Stomach smooth muscle (tissue), 2 donors: Measurements from ENCODE around the gene MT1X.

ENCODE experiments used
- H3K27ac ChIP-seq: one replicate; pipeline ENCODE4 v1.7.0; 2013; ENCODE audit warnings: mild to moderate bottlenecking, low read length, inconsistent platforms
- H3K27me3 ChIP-seq, 2 donors: one replicate each; pipeline ENCODE4 v1.7.0; 2013; ENCODE audit warnings: low read length in 2 of 2; ENCODE audit not compliant: insufficient read depth in 2 of 2, control insufficient read depth in 1 of 2
- H3K36me3 ChIP-seq, 2 donors: one replicate each; pipeline ENCODE4 v1.7.0; 2013; ENCODE audit warnings: low read length in 2 of 2; ENCODE audit not compliant: control insufficient read depth in 2 of 2, insufficient read depth in 2 of 2
- H3K4me1 ChIP-seq: one replicate; pipeline ENCODE4 v1.7.0; 2013; ENCODE audit warnings: low read length; ENCODE audit not compliant: control insufficient read depth, insufficient read depth
- H3K4me3 ChIP-seq, 2 donors: one replicate each; pipeline ENCODE4 v1.7.0; 2013; ENCODE audit warnings: low read length in 2 of 2
- H3K9ac ChIP-seq, 2 donors: one replicate each; pipeline ENCODE4 v1.7.0; 2013; ENCODE audit warnings: low read length in 2 of 2, mild to moderate bottlenecking in 1 of 2
- H3K9me3 ChIP-seq, 2 donors: one replicate each; pipeline ENCODE4 v1.7.0; 2013; ENCODE audit warnings: low read length in 2 of 2; ENCODE audit not compliant: control insufficient read depth in 2 of 2
- donor health status: healthy.
- donor health status: Pancreatic carcinoma.

MT1X gene

DNA sequence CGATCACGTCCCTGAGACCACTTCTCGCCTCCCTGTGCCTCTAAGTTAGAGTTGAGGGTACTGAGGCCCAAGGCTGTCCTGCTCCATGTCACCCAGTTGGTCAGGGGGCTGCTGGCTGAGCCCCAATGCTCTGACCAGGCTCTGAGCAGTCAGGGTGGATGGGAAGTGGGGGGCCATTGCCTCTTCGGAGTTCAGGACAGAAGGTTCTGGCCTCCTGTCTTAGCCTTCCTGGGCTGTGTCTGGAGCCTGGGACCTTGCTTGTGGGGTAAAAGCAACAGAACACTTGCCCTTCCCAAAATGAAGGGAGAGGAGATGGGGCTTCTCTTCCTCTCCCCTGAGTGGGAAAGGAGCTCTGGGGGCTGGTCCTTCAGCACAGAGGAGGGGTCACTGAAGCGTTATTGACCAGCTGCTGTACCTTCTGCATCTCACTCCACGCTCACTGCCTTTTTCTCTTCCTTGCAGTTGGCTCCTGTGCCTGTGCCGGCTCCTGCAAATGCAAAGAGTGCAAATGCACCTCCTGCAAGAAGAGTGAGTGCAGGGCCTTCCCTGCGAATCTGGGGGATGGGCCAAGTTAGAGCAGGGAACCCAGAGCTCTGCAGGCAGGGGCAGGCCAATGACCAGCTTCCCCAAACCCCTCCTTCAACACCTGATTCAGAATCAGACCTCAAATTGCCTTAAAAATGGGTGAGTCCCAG is 580 bp downstream of the MT1X start:
- peaks cover 30% of the 10 kb centered on the region for H3K4me1 ChIP-seq
- peak overlapping the region; percentile 89 to 91 for H3K4me3 ChIP-seq
- H3K27me3 ChIP-seq, result no peaks in the 10 kb centered on the region
- H3K27ac ChIP-seq, result peak overlapping the region; percentile 77
- no peaks in the 10 kb centered on the region for H3K36me3 ChIP-seq
- peak overlapping the region; percentile 93 to 94 for H3K9ac ChIP-seq
- peaks cover 2 to 4% of the 10 kb centered on the region in 2 donors for H3K9me3 ChIP-seq

DNA sequence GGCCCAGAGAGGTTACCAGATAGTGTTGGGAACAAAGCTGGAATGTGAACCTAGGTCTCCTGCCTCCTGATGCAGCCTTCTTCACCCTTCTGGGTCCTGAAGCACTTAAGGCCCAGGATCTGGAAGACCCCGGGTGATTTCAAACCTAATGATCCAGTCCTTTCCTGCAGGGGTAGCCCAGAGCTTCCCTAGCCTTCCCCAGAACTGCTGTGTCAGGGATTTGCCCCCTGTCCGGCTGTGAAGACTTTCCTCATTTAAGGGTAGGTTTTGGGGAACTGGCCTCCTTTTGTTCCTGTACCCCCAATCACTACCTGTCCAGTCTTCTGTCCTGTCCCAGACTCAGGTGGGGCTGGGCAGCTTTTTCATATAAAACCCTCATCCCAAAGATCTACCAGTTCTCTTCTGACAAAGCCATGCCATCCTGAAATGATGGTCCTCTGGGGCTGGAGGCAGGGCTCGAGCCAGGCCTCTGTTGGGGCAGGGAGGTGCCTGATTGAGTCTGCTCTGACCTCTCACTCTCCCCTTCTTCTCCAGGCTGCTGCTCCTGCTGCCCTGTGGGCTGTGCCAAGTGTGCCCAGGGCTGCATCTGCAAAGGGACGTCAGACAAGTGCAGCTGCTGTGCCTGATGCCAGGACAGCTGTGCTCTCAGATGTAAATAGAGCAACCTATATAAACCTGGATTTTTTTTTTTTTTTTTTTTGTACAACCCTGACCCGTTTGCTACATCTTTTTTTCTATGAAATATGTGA is 1.3 kb downstream of the MT1X start:
- Histone ChIP-seq H3K9ac (peak overlapping the region; percentile 93 to 94), H3K9me3 (peaks cover 2 to 4% of the 10 kb centered on the region in 2 donors), H3K27me3 (no peaks in the 10 kb centered on the region), H3K27ac (peak overlapping the region; percentile 77), H3K4me3 (peak overlapping the region; percentile 89 to 91), H3K36me3 (no peaks in the 10 kb centered on the region), H3K4me1 (peaks cover 30% of the 10 kb centered on the region)

DNA sequence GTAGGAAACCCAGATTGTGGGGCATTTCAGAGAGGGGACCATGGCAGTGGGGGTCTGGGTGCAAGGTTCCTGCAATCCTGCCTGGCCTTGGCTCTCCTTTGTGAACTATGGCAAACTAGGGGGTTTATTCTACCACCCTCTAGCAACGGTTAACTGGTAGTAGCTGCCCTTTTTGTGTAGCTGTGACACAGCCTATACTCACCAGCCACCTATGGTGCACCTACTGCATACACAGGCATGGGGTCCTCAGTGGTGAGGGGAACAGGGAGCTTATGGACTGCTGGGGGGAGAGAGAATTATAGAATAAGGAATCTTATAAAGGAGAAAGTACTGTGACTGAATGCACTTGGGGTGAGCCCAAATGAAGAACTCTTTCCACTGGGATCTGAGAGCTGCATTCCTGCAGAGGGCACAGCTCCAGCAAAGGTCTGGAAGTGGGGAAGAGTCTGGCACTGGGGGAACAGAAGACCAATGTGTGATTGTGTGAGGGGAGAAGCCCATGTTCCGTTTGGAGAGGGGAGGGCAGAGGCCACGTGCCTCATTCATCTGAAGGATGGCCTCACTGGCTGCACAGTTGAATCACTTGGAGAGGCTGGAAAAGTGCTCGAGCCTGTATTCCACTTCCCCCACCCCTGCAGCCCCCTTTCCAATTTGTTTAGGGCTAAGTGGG is 2.1 kb downstream of the MT1X start:
- Histone ChIP-seq H3K27me3 (no peaks in the 10 kb centered on the region), H3K27ac (peak overlapping the region; percentile 53), H3K36me3 (no peaks in the 10 kb centered on the region), H3K4me3 (peak overlapping the region in 1 of 2 donors; percentile 29), H3K9me3 (peaks cover 2 to 4% of the 10 kb centered on the region in 2 donors), H3K4me1 (peaks cover 30% of the 10 kb centered on the region), H3K9ac (no peak overlapping the region)

DNA sequence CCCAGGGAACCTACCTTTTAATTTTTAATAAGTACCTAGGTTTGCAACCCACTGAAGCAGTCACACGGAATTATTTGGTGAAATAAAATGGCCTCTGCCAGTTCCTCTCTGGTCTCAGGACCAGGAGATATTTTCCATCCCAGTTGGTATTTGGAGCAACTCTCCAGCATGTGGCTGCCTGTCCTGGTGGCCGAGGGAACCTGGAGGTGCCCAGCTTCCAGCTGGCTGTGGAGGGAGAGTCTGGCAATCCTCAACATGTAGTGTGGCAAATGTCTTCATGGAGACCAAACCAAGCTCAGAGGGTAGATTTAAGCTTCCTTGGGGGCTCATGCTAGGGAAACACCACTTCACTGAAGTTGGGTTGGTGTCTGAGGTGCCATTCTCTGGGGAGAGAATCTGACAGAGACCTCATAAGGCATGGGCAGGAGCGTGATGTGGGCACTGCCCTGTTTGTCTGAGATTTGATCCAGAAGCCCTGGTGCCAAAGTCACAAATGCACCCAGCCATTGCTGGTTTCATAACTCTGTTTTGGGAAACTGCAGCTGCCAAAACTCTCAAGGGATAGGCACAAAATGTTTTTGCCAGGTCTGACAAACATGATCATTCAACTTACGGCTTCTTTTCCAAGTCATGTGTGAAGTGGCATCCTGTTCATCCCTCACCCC is 2.8 kb downstream of the MT1X start:
- Histone ChIP-seq H3K4me3 (peak overlapping the region in 1 of 2 donors; percentile 29), H3K9ac (peak overlapping the region in 1 of 2 donors; percentile 36)

DNA sequence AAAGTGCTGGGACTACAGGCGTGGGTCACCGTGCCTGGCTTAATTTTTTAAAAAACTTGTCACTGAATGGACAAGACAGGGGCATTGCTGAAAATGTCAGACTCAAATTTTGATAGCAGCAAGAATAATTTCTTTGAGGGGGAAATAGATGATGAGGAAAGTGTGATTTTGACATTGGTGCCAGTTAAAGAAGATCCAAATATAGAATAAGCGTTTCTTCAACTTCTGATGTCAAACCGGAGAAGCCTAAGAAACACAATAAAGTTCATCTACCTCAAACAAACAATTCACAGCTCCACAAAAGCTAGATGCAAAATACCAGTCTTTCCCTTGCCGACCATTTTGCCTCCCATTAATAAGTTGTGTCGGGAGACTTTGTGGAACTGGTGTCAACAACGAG is 4.5 kb downstream of the MT1X start:
- Histone ChIP-seq H3K36me3 (no peaks in the 10 kb centered on the region), H3K4me3 (no peak overlapping the region), H3K27me3 (no peaks in the 10 kb centered on the region), H3K9me3 (peaks cover 2 to 4% of the 10 kb centered on the region in 2 donors), H3K9ac (no peak overlapping the region), H3K27ac (no peak overlapping the region), H3K4me1 (peaks cover 28% of the 10 kb centered on the region)

More for the DNA sequence above, 2.8 kb downstream of the MT1X start:
- peak overlapping the region; percentile 53 for H3K27ac ChIP-seq
- peaks cover 2 to 4% of the 10 kb centered on the region in 2 donors for H3K9me3 ChIP-seq
- peaks cover 30% of the 10 kb centered on the region for H3K4me1 ChIP-seq
- H3K27me3 ChIP-seq, result no peaks in the 10 kb centered on the region
- H3K36me3 ChIP-seq, result no peaks in the 10 kb centered on the region

DNA sequence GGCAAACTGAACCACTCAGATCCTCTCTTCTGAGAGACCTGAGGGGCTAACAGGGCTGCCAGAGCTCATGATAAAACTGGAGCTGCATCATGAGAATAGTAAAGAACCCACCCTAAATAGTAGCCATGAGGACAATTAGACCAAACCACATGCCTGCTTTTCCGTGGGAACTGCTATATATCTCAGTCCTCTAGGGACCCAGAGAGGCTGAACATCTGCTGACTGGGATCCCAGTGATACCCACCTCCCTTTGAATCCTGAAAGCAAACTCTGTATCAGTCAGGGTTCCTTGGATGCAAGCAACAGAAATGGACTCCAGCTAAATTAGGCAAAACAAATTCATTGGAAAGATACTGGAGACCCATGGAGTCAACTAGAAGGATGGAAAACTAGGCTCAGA is 6.5 kb downstream of the MT1X start:
- no peak overlapping the region for H3K4me3 ChIP-seq
- no peaks in the 10 kb centered on the region for H3K27me3 ChIP-seq
- peaks cover 12% of the 10 kb centered on the region for H3K4me1 ChIP-seq
- no peak overlapping the region for H3K9ac ChIP-seq
- H3K36me3 ChIP-seq, result no peaks in the 10 kb centered on the region
- H3K27ac ChIP-seq, result no peak overlapping the region
- peaks cover 2 to 4% of the 10 kb centered on the region in 2 donors for H3K9me3 ChIP-seq

DNA sequence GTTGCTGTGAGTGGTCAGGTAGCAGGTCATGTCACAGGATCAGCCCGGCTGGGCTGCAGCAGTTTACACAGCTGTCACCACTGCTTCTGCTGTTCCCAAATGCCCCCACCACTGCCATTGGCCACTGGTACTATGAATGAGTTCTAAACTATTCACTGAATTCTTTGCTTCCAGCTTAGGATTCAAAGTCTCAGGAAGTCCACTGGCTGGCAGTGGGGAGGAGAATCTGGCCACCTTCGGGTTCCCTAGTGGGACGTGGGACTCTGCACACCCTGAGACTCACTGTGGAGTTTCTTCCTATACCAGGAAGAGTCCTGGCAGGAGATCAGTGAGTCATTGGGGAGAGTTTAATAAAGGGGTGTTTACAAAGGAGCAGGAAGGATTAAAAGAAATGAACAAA is 6.9 kb downstream of the MT1X start:
- Histone ChIP-seq H3K4me3 (no peak overlapping the region), H3K9ac (no peak overlapping the region), H3K9me3 (peaks cover 2 to 4% of the 10 kb centered on the region in 2 donors), H3K4me1 (peaks cover 9% of the 10 kb centered on the region), H3K27ac (no peak overlapping the region), H3K36me3 (no peaks in the 10 kb centered on the region), H3K27me3 (no peaks in the 10 kb centered on the region)

DNA sequence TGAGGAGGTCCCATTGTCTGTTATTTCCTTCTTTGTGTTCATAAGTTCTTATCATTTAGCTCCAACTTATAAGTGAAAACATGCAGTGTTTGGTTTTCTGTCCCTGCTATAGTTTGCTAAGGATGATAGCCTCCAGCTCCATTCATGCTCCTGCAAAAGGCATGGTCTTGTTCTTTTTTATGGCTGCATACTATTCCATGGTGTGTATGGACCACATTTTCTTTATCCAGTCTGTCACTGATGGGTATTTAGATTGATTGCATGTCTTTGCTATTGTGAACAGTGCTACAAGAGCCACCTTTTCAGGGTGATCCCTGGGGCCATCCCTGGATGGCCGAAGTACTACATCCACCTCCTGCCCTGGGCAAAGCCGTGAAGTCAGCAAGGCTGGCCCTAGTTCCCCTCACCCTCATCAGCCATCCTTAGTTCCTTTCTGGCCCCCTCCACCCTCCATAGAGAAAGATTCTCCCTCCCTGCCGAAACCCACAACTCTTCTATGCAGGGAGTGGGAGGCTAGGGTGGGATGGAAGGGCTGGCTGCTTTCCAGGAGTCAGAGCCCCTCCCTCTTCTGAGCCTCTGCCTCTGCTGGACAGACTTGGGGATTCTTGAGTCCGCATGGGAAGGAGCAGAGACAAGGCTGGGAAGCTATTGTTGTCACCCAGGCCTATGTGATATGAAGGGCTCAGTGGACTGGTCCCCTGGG is 8.3 kb downstream of the MT1X start:
- Histone ChIP-seq H3K9ac (no peak overlapping the region), H3K4me3 (no peak overlapping the region), H3K27me3 (no peaks in the 10 kb centered on the region), H3K36me3 (no peaks in the 10 kb centered on the region), H3K9me3 (peaks cover 2 to 4% of the 10 kb centered on the region in 2 donors), H3K27ac (no peak overlapping the region), H3K4me1 (no peaks in the 10 kb centered on the region)

DNA sequence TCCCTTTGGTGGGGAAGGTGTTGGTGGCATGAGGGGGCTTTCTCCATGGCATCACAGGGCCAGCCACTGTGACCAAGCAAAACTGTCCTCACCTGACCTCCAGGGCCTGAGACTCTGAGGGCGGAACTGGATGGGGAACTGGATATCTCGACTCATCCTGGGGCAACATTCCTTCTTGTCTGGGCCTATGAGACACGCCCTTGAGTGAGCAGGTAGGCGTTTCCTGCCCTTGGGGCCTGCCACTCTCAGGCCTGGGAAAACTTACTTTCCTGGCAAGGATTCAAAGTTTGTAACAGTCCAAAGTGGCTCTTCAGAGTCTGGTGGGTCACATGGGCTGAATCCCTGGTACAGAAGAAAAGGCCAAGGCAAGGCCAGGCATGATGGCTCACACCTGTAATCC is 9.6 kb downstream of the MT1X start:
- H3K27me3 ChIP-seq, result no peaks in the 10 kb centered on the region
- H3K4me1 ChIP-seq, result no peaks in the 10 kb centered on the region
- no peaks in the 10 kb centered on the region for H3K36me3 ChIP-seq
- peaks cover 2% of the 10 kb centered on the region in 2 donors for H3K9me3 ChIP-seq
- no peak overlapping the region for H3K4me3 ChIP-seq
- no peak overlapping the region for H3K27ac ChIP-seq
- H3K9ac ChIP-seq, result no peak overlapping the region

DNA sequence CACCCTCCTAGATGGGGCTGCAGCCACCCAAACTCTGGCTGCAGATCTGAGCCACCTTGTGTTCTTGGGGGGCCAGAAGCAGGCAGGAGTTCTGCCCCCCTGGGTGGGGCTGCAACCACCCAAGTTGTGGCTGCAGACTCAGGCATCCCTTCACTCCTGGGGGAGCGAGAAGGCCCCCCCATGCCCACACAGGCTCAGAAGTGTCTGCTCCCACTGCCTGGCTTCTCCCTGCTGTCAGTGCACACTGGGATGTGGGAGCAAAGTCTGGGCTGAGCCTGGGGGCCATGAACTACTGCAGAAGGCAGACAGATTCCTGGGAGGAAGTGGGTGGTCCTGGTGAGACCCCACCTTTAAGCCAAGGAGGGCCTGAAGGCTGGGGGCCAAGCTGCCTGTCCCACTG is 13.0 kb downstream of the MT1X start:
- Histone ChIP-seq H3K4me1 (no peaks in the 10 kb centered on the region), H3K27me3 (no peaks in the 10 kb centered on the region), H3K36me3 (no peaks in the 10 kb centered on the region), H3K27ac (no peak overlapping the region), H3K9ac (no peak overlapping the region), H3K9me3 (peaks cover 0 to 4% of the 10 kb centered on the region in 2 donors), H3K4me3 (no peak overlapping the region)
